Stimulated activated CD4-positive, alpha-beta T cell treated with anti-CD3 and anti-CD28 coated beads, TNF-alpha, amount 100 ng/mL, for 48 hours (primary cell): ENCODE data around the gene LRCH2.

ENCODE experiments used
- DNase-seq, 3 donors: peaks; one replicate each; pipeline ENCODE4 v3.0.0-alpha.2; 2020; ENCODE audit warnings: low read depth in 3 of 3

The LRCH2 gene

GRCh38 chrX:115204040-115204439 is 29.9 kb downstream of the LRCH2 start:
- no peak for DNase-seq

GRCh38 chrX:115192244-115192700 is 41.6 kb downstream of the LRCH2 start:
- no peak for DNase-seq

GRCh38 chrX:115191490-115192243 is 42.2 kb downstream of the LRCH2 start:
- no peak for DNase-seq

DNA sequence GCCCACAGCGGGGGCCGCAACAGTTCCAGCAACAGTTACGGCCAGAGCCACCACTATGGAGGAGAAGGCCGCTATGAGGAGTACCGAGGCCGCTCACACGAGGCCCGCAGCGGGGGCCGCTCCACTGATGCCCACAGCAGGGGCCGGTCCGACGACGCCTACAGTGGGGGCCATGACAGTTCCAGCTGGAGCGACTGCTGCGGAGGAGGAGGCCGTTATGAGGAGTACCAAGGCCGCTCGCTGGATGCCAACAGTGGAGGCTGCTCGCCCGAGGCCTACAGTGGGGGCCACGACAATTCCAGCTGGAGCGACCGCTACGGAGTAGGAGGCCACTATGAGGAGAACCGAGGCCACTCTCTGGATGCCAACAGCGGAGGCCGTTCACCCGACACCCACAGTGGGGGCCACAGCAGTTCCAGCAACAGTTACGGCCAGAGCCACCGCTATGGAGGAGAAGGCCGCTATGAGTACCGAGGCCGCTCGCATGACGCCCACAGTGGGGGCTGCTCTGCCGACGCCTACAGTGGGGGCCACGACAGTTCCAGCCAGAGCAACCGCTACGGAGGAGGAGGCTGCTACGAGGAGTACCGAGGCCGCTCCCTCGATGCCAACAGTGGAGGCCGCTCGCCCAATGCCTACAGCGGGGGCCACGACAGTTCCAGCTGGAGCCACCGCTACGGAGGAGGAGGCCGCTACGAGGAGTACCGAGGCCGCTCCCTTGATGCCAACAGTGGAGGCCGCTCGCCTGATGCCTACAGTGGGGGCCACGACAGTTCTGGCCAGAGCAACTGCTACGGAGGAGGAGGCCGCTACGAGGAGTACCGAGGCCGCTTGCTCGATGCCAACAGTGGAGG is 43.0 kb downstream of the LRCH2 start:
- no peak for DNase-seq

DNA sequence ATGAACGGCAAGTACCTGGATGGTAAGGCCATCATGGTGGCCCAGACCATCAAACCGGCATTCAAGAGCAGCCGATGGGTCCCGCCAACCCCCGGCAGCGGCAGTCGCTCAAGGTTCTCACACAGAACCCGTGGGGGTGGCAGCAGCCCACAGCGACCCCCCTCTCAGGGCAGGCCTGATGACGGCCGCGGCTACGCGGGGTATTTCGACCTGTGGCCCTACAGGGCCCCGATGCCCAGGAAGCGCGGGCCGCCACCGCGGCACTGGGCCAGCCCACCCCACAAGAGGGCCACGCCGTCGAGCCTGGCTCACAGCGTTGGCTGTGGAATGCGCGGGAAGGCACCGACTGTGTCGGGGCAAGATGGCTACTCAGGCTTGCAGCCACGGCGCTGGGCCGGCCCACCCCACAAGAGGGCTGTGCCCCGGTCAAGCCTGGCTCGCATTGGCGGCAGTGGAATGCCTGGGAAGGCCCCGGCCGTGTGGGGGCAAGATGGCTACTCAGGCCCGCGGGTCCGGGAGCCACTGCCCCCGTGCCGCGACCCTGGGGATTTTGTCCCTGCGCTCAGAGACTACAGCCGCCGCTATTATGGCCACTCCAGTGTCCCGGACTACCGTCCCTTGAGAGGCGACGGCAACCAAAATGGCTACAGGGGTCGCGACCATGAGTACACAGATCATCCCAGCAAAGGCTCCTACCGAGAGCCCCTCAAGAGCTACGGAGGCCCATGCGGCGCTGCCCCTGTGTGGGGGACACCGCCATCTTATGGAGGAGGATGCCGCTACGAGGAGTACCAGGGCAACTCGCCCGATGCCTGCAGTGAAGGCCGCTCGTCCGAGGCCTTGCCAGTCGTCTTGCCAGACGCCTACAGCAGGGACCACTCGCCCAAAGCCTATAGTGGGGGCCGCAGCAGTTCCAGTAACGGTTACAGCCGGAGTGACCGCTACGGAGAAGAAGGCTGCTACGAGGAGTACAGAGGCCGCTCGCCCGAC is 44.0 kb downstream of the LRCH2 start:
- no peak for DNase-seq

- no peak for DNase-seq
Observed at GRCh38 chrX:115189110-115189509, 44.8 kb downstream of the LRCH2 start, which contains the start of gene RBMXL3. TSS of gene RBMXL3 (plus strand) at chrX:115189410. CDS start at chrX:115189442, 32 bp downstream.

- DNase-seq = no peak
Observed at GRCh38 chrX:115183980-115184379, 49.9 kb downstream of the LRCH2 start.

GRCh38 chrX:115178473-115178872 is 55.4 kb downstream of the LRCH2 start:
- no peak for DNase-seq

DNA sequence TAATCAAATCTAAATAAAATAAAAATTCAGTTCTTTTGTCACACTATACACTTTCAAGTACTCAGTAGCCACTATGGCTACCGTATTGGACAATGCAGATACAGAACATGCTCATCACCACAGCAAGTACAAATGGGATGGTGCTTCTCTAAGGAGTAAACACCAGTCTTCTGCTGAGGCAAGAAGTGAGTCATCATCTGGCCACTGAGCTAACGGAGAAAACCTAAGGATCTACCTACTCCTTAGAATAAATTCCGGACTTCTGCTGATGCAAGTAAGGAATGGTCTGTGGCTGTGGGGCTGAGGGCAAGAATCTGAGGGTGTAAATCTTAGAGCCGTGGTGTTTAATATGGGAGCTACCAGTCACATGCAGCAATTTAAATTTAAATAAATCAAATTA is 56.0 kb downstream of the LRCH2 start:
- no peak for DNase-seq

DNA sequence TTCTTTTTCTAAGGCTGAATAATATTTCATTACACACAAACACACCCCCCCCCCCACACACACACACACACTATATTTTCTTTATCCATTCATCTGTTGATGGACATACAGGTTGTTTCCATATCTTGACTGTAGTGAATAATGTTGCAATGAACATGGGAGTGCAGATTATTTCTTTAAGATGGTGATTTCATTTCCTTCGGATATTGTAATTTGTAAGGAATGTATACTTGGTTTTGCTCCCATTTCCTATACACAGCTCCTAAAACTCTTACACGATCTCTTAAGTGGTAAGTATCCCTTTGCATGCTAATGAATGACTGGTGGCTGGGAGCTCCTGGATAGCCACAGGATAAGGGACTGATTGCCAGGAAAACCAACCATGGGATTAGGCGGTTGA is 59.3 kb downstream of the LRCH2 start:
- no peak for DNase-seq

DNA sequence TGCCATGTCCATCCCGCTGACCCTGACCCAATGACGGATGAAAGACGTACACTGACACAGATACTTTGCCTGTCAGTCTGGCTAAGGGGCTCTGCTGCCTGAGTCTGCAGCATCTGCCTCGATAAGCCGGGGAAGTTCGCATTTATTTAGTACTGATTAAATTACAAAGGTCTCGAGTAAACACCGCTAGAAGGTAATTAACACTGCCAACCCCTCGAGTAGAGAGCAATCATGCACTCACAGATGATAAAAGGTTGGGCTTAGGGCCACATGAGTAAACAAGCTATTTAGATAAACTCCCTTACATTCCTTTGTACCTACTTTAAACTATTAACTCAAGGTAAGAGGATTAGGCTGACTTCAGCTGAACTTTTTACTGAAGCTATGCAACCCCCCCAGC is 60.7 kb downstream of the LRCH2 start:
- no peak for DNase-seq

- no peak for DNase-seq
Observed at GRCh38 chrX:115147220-115147619, 86.7 kb downstream of the LRCH2 start.

GRCh38 chrX:115142057-115142456 is 91.8 kb downstream of the LRCH2 start:
- DNase-seq = no peak

DNA sequence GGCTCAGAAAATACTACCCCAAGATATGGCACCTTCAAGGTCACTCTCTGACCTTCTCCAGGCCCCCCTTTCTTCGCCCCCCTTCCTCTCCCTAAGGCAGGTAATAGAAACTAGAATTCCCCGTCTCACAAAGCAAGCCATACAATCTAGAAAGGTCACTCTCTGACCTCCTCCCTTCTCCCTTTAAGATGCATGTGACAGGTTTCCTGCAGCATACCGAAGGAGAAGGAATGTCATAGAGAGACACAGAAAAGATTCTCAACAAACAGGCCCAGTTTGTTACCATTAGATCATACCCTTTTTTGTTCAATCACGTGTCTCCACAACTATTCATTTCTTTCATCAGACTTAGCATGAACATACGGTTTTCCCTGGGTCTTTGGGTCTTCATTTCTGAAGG is 95.9 kb downstream of the LRCH2 start:
- DNase-seq = no peak

- DNase-seq = no peak
Observed at GRCh38 chrX:115134382-115134781, 99.5 kb downstream of the LRCH2 start.

DNA sequence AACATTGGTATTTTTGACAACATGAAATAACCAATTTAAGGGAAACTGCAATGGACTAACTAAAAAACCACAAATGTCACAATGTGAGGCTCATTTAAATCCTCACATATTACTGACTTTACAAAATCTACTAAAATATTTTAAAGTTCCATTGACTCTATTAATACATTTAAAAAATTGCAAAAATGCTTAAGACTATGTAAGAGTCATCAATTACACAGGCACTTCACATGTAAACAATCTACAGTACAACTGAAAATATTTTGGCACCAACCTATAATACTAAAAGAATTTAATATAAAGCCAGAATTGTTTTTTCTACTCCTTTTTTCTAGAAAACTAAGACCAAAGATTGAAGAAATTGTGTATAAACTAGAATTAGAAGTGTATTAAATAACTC is 121.5 kb downstream of the LRCH2 start:
- no peak for DNase-seq

DNA sequence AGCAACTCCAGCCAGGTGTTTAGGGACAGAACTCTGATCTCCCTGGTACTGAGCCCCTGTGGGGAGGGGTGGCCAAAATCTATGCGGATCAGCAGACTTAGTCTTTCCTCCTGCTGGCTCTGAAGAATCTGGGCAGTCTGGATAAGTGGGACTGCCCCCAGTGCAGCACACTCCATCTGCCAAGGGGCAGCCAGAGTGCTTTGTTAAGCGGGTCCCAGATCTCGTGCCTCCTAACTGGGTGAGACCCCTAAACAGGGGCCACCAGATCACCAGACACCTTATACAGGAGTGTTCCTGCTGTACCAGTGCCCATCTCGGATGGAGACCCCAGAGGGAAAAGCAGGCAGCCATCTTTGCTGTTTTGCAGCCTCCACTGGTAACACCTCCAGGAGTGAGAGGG is 135.0 kb downstream of the LRCH2 start:
- no peak for DNase-seq

DNA sequence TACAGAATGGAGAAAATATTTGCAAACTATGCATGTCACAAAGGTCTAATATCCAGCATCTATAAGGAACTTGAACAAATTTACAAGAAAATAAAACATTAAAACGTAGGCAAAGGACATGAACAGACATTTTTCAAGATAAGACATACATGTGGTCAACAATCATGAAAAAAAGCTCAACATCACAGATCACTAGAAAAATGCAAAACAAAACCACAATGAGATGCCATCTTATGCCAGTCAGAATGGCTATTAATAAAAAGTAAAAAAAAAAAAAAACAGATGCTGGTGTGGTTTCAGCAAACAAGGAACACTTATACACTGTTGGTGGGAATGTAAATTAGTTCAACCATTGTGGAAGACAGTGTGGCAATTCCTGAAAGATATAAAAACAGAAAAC is 140.7 kb downstream of the LRCH2 start:
- no peak for DNase-seq

GRCh38 chrX:115089419-115089818 is 144.5 kb downstream of the LRCH2 start:
- no peak for DNase-seq

DNA sequence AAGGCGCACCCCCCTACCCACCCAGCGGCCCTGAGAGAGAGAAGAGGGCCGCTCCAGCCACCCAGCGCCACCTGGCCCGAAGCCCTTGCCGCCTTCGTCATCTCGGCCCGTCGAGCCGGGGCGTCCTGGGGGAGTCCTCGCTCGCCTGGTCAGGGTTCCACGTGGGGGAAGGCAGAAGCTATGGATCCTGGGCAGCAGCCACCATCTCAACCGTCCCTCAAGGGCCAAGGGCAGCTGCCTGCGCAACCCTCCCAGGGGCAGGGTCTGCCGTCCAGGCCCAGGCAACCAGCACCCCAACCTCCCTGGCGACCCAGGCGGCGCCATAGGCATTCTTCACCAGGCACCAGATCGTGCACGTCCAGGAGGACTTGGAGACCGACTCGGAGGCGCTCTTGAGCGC is 165.0 kb downstream of the LRCH2 start:
- no peak for DNase-seq

GRCh38 chrX:115067812-115068211 is 166.1 kb downstream of the LRCH2 start:
- DNase-seq = no peak

DNA sequence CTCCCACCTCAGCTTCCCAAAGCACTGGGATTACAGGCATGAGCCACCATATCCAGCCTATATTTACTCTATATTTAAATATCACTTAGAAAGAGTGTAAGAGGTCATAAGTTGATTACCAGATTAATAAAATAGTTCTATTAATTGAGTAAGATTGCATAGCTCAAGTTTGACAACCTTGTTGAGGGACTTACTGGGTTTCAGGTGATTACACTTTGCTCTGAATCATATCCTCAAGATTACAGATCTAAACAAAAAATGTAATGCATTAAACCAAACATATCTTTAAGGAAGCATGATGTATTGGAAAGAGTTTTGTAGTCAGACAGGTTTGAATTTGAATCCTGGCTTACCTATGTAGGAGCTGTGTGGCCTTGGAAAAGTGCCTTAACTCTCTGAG is 168.6 kb downstream of the LRCH2 start:
- no peak for DNase-seq
